IPS DF 19.7 (cell line): ENCODE data around the gene PHF2.

Experiments
- DNase-seq: peaks from one replicate; pipeline ENCODE4 v3.0.0-alpha.2; 2013; ENCODE audit warnings: low read depth, low spot score

The PHF2 gene

GRCh38 chr9:93576258-93577077 lies at the start of gene PHF2:
PHF2 (plus strand) TSS chr9:93576584; CDS start chr9:93576774, 190 bp downstream.
- no peak for DNase-seq

DNA sequence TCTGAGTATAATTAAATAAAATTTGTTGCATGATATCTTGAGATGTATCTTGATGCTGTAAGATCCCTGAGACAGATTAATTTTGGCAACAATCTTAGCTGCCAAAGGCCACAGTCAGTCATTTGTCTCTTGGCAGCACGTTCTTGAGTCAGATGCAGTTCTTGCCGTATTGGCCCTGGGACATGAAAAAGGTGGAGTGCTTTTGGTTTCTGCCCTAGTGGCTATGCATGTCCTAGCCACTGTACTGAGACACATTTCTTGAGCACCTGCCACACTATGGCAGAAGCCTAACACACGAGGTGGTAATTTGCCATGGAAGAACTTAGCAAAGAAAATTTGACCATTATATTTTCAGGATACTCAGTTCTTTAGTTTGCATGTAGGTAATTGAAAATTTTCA lies 45.0 kb upstream of the PHF2 start:
- no peak for DNase-seq

GRCh38 chr9:93532141-93532540 lies 44.2 kb upstream of the PHF2 start:
- DNase-seq = no peak

GRCh38 chr9:93533863-93534262 lies 42.5 kb upstream of the PHF2 start:
- no peak for DNase-seq

- DNase-seq = no peak
These were observed 40.2 kb upstream of the PHF2 start for GRCh38 chr9:93536167-93536566.

- DNase-seq = no peak
These were observed 39.5 kb upstream of the PHF2 start for GRCh38 chr9:93536874-93537273.

GRCh38 chr9:93540305-93540704 lies 36.1 kb upstream of the PHF2 start:
- DNase-seq = no peak

GRCh38 chr9:93541005-93541404 lies 35.4 kb upstream of the PHF2 start:
- DNase-seq = no peak

DNA sequence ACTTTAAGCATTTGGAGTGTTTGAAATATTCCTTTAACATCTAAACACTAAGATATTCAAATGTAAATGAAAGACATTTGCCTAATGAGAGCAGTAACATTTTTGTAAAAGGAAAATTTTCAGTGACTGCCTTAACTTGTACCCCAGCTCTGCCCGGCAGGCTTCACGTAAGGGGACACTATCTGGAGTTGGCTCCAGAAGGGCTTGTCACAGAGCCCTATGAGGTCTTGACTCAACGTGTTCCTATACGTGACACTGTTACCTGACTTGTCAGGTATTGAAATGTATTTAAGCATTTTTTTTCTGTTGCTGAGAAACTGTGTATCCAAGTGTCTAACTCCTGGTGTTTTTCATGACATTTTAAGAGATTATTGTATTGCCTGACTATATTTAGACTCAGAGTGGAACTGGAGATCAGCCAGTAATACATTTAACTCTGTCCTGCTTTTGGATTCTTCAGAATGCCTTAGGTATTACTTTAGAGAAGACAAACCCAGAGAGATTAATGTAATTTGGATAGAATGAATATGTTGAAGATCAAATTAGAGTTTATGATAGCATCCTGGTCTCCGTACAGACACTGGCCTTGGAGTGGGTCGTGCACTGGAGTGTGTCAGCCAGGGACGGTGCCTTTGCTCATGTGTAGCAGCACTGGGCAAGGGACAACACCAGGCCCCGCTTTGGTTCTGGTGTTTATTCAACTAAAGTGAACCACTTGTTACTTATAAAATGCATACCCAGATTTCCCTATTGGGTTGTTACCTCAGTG lies 34.6 kb upstream of the PHF2 start:
- no peak for DNase-seq

- no peak for DNase-seq
These were observed 33.3 kb upstream of the PHF2 start for GRCh38 chr9:93543117-93543516.

DNA sequence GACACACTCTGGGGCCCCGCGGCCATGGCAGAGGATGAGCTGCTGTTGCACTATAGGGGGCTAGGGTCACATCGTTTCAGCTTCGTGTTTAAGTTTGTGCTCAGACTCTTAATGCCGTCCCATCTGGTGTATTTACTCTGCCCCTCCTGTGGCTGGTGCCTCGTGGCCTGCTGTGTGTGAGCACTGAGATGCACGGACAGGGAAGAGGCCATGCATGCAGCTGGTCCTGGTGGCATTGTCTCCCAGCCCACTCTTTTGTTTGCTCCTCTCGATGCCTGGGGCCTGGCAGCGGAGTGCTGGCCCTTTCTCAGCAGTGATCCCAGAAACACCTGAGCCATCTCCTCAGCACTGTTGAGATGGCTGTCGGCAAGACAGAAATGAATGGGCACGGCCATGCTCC lies 30.0 kb upstream of the PHF2 start:
- no peak for DNase-seq

GRCh38 chr9:93549611-93550010 lies 26.8 kb upstream of the PHF2 start:
- no peak for DNase-seq

DNA sequence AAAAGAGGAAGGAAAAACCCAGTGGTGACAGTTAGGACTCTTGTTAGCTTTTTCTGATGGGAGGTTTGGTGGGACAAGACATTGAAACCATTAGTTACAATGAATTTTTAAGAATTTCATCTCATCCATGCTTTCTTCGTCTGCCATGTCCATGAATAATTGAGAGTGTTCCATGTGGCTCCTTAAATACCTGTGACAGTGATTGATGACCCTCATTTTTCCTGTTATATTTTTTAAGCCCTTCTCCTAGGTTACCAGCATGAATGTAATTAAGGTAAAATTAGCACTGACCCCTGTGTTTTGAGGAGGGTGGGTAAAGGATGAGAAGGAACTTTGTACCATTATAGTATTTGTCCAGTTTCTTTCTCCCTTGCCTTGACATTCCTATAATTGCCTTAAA lies 23.5 kb upstream of the PHF2 start:
- no peak for DNase-seq

DNA sequence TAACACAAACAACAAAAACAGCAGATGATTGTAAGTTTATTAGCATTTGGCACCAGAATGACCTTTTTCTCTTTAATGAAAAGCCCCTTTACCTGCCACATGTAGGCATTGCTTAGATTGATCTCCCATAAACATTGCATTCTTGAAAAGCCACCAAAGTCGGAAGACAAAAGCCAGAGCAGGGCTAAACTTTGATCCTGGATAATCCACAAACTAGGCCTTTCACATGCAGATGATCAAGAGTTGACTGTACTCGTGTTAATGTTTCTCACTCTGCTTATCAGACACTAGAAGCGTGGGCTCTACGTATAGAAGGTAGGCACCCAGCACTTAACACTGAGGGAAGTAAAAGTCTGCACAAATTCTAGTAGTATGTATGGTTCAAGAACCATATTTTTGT lies 21.0 kb upstream of the PHF2 start:
- DNase-seq = no peak

- no peak for DNase-seq
These were observed 18.8 kb upstream of the PHF2 start for GRCh38 chr9:93557366-93558137.

GRCh38 chr9:93558503-93558902 lies 17.9 kb upstream of the PHF2 start:
- no peak for DNase-seq

DNA sequence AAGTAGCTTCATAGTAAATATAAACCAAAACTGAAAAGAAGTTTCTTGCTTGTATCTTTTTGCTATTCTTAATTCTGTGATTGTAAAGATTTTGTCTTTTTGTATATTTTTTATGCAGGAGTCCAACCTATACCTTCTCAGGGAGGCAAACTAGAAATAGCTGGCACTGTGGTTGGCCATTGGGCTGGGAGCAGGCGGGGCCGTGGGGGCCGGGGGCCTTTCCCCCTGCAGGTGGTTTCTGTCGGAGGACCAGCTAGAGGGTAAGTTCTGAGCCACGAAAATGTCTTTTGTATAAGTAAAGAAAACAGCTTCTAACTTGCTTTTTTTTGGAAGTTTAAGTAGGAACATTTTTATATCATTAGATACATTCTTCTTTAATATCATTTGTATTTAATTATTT lies 15.4 kb upstream of the PHF2 start:
- DNase-seq = no peak

DNA sequence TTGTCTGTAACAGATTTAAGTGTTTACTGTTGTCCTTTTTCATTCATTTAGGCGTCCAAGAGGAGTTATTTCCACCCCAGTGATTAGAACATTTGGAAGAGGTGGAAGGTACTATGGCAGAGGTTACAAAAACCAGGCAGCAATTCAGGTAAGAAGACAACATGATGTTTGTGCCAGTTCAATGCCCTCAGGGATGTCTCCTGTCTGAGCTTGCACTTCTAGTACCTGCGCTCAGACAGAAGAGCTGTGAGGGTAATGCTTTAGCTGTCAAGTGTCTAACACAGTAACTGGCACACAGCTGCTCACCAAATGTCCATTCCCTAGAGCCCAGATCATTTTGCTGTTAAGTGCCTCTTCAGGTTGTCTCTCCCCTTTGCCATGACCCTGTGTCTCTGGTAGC lies 14.2 kb upstream of the PHF2 start:
- no peak for DNase-seq

DNA sequence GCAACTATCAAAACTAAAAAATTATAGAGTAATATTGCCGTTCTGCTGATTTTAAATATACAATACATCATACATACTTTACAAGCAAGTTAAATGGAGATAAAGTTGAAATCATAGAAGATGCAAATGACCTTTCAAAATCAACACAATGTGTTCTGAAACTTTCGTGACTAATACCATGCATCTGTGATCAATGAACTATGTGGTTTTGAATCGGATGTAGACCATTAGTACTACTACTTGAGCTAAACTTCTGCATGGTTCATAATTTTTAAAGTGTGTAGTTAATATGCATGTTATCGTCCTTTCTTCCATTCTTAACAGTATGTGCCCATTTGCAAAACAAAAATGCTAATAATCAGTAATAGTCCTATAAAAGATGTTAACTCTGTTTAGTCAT lies 11.3 kb upstream of the PHF2 start:
- no peak for DNase-seq

- peak; percentile 28 for DNase-seq
These were observed 9.7 kb upstream of the PHF2 start for GRCh38 chr9:93566408-93567270.

- DNase-seq = no peak
These were observed 9.0 kb upstream of the PHF2 start for GRCh38 chr9:93567271-93567959.
